Central memory CD8-positive, alpha-beta T cell (primary cell): ENCODE results near the gene GM2A.
"Not testable (repeated sequence)": the region's sequence is repeated elsewhere in the genome, so short reads cannot be mapped to it uniquely, and the experiment has no call there.

Source experiments
- ATAC-seq: fragments of 150-1000 bp; cut with Tn5 transposase; replicated peaks from 2 replicates; pipeline ENCODE4 v1.10.0; 2022; ENCODE audit warnings: mild to moderate bottlenecking, moderate FRiP score, moderate number of reproducible peaks; ENCODE audit not compliant: poor library complexity, severe bottlenecking; ENCODE audit errors: extremely low read depth
- DNase-seq, 2 donors: peaks; one replicate each; pipeline ENCODE4 v3.0.0; 2021; ENCODE audit warnings: low spot score in 2 of 2
- H3K27ac Mint-ChIP-seq: one replicate; pipeline ENCODE4 v1.8.0; 2022; ENCODE audit warnings: low read depth, mild to moderate bottlenecking, moderate library complexity, mixed read lengths
- H3K27me3 Mint-ChIP-seq: one replicate; pipeline ENCODE4 v1.8.0; 2022; ENCODE audit warnings: mixed read lengths
- H3K36me3 Mint-ChIP-seq: one replicate; pipeline ENCODE4 v1.8.0; 2022; ENCODE audit warnings: mild to moderate bottlenecking, moderate library complexity, mixed read lengths; ENCODE audit not compliant: insufficient read depth
- H3K4me1 Mint-ChIP-seq: one replicate; pipeline ENCODE4 v1.8.0; 2022; ENCODE audit warnings: mixed read lengths
- H3K4me3 Mint-ChIP-seq: one replicate; pipeline ENCODE4 v1.8.0; 2022; ENCODE audit warnings: mild to moderate bottlenecking, moderate library complexity, mixed read lengths
- H3K9me3 Mint-ChIP-seq: one replicate; pipeline ENCODE4 v1.8.0; 2022; ENCODE audit warnings: mixed read lengths

The GM2A gene

GRCh38 chr5:151285683-151286082 is 32.7 kb downstream of the GM2A start:
- H3K4me1 Mint-ChIP-seq = no peaks in the 10 kb centered on the region
- H3K27ac Mint-ChIP-seq = no peak overlapping the region
- DNase-seq = no peak
- no peak for ATAC-seq
- no peak overlapping the region for H3K4me3 Mint-ChIP-seq
- no peaks in the 10 kb centered on the region for H3K9me3 Mint-ChIP-seq
- H3K36me3 Mint-ChIP-seq = no peaks in the 10 kb centered on the region
- peaks cover 18% of the 10 kb centered on the region for H3K27me3 Mint-ChIP-seq

GRCh38 chr5:151286246-151286645 is 33.3 kb downstream of the GM2A start:
- no peaks in the 10 kb centered on the region for H3K9me3 Mint-ChIP-seq
- H3K4me1 Mint-ChIP-seq = no peaks in the 10 kb centered on the region
- no peaks in the 10 kb centered on the region for H3K36me3 Mint-ChIP-seq
- no peak for DNase-seq
- H3K27me3 Mint-ChIP-seq = peaks cover 18% of the 10 kb centered on the region
- no peak overlapping the region for H3K4me3 Mint-ChIP-seq
- no peak for ATAC-seq
- H3K27ac Mint-ChIP-seq = no peak overlapping the region

- Mint-ChIP-seq H3K4me1 (no peaks in the 10 kb centered on the region), H3K9me3 (no peaks in the 10 kb centered on the region), H3K36me3 (no peaks in the 10 kb centered on the region), H3K27ac (no peak overlapping the region), H3K4me3 (no peak overlapping the region), H3K27me3 (peaks cover 13% of the 10 kb centered on the region)
- no peak for ATAC-seq
- no peak for DNase-seq
Measured at GRCh38 chr5:151288180-151288579, 35.2 kb downstream of the GM2A start.

GRCh38 chr5:151293624-151294023 is 40.6 kb downstream of the GM2A start:
- ATAC-seq = no peak
- Mint-ChIP-seq H3K36me3 (no peaks in the 10 kb centered on the region), H3K27me3 (peaks cover 32% of the 10 kb centered on the region), H3K4me1 (no peaks in the 10 kb centered on the region), H3K27ac (no peak overlapping the region), H3K9me3 (no peaks in the 10 kb centered on the region), H3K4me3 (no peak overlapping the region)
- DNase-seq = no peak

GRCh38 chr5:151295138-151295537 is 42.2 kb downstream of the GM2A start:
- no peak overlapping the region for H3K27ac Mint-ChIP-seq
- no peaks in the 10 kb centered on the region for H3K36me3 Mint-ChIP-seq
- peaks cover 42% of the 10 kb centered on the region for H3K27me3 Mint-ChIP-seq
- H3K9me3 Mint-ChIP-seq = no peaks in the 10 kb centered on the region
- H3K4me3 Mint-ChIP-seq = no peak overlapping the region
- ATAC-seq (no peak), DNase-seq (no peak)
- H3K4me1 Mint-ChIP-seq = no peaks in the 10 kb centered on the region

- ATAC-seq (no peak), DNase-seq (no peak)
- Mint-ChIP-seq H3K4me1 (no peaks in the 10 kb centered on the region), H3K9me3 (no peaks in the 10 kb centered on the region), H3K27me3 (peaks cover 50% of the 10 kb centered on the region), H3K27ac (no peak overlapping the region), H3K36me3 (no peaks in the 10 kb centered on the region), H3K4me3 (no peak overlapping the region)
Measured at GRCh38 chr5:151295791-151296477, 42.9 kb downstream of the GM2A start.

- no peak for DNase-seq
- ATAC-seq = no peak
- peaks cover 55% of the 10 kb centered on the region for H3K27me3 Mint-ChIP-seq
- H3K4me1 Mint-ChIP-seq = no peaks in the 10 kb centered on the region
- no peak overlapping the region for H3K27ac Mint-ChIP-seq
- H3K36me3 Mint-ChIP-seq = no peaks in the 10 kb centered on the region
- no peak overlapping the region for H3K4me3 Mint-ChIP-seq
- H3K9me3 Mint-ChIP-seq = no peaks in the 10 kb centered on the region
Measured at GRCh38 chr5:151296478-151296830, 43.5 kb downstream of the GM2A start.

GRCh38 chr5:151296974-151297373 is 44.0 kb downstream of the GM2A start:
- DNase-seq (no peak), ATAC-seq (no peak)
- Mint-ChIP-seq H3K27ac (no peak overlapping the region), H3K36me3 (no peaks in the 10 kb centered on the region), H3K4me1 (no peaks in the 10 kb centered on the region), H3K27me3 (peaks cover 60% of the 10 kb centered on the region), H3K9me3 (no peaks in the 10 kb centered on the region), H3K4me3 (no peak overlapping the region)

- H3K27me3 Mint-ChIP-seq = peaks cover 73% of the 10 kb centered on the region
- ATAC-seq (no peak), DNase-seq (no peak)
- H3K4me3 Mint-ChIP-seq = no peak overlapping the region
- no peaks in the 10 kb centered on the region for H3K9me3 Mint-ChIP-seq
- H3K27ac Mint-ChIP-seq = no peak overlapping the region
- H3K4me1 Mint-ChIP-seq = no peaks in the 10 kb centered on the region
- H3K36me3 Mint-ChIP-seq = no peaks in the 10 kb centered on the region
Measured at GRCh38 chr5:151298063-151298855, 45.3 kb downstream of the GM2A start.

- Mint-ChIP-seq H3K36me3 (no peaks in the 10 kb centered on the region), H3K9me3 (no peaks in the 10 kb centered on the region), H3K27ac (no peak within 1 kb of the TSS), H3K4me3 (no peak within 1 kb of the TSS), H3K4me1 (no peaks in the 10 kb centered on the region), H3K27me3 (peaks cover 58% of the 10 kb centered on the region)
- ATAC-seq = no peak
- DNase-seq = no peak
Measured at GRCh38 chr5:151303666-151304065, 50.7 kb downstream of the GM2A start, which contains the start of gene SLC36A3. Gene SLC36A3, minus strand, starts transcription at chr5:151303766. Its CDS starts 412 bp downstream, at chr5:151303354.

GRCh38 chr5:151309266-151309665 is 56.3 kb downstream of the GM2A start:
- not testable (repeated sequence) for H3K4me1 Mint-ChIP-seq, H3K36me3 Mint-ChIP-seq, H3K4me3 Mint-ChIP-seq, DNase-seq, H3K27ac Mint-ChIP-seq, ATAC-seq
- peaks cover 14% of the 10 kb centered on the region for H3K9me3 Mint-ChIP-seq
- H3K27me3 Mint-ChIP-seq = peaks cover 23% of the 10 kb centered on the region

GRCh38 chr5:151309821-151310220 is 56.8 kb downstream of the GM2A start:
- not testable (repeated sequence) for DNase-seq, H3K36me3 Mint-ChIP-seq, H3K4me1 Mint-ChIP-seq, ATAC-seq, H3K4me3 Mint-ChIP-seq, H3K27ac Mint-ChIP-seq
- peaks cover 14% of the 10 kb centered on the region for H3K9me3 Mint-ChIP-seq
- H3K27me3 Mint-ChIP-seq = peaks cover 17% of the 10 kb centered on the region

- H3K9me3 Mint-ChIP-seq = peaks cover 14% of the 10 kb centered on the region
Measured at GRCh38 chr5:151310932-151311331, 57.9 kb downstream of the GM2A start.

More at GRCh38 chr5:151310932-151311331, 57.9 kb downstream of the GM2A start:
- H3K4me3 Mint-ChIP-seq = no peak overlapping the region
- H3K27ac Mint-ChIP-seq = no peak overlapping the region
- no peak for DNase-seq
- peaks cover 20% of the 10 kb centered on the region for H3K27me3 Mint-ChIP-seq
- ATAC-seq = no peak
- H3K36me3 Mint-ChIP-seq = peaks cover 2% of the 10 kb centered on the region
- H3K4me1 Mint-ChIP-seq = peaks cover 2% of the 10 kb centered on the region
